Endothelial cell of umbilical vein (primary cell): ENCODE results near the gene ITSN2. TPM values are rescaled to one million over a fixed set of nuclear protein-coding genes. Genes with fewer than 3 reads are reported as not detected.

Experiments
- BruUV-seq: library from RNA; stranded (reverse); fragments of 400-500 nt; replicated peaks from 2 replicates; lab custom pipeline; 2021; lab: Mats Ljungman, UMichigan
- CTCF ChIA-PET: fragments of 300-600, 350-600 bp; sonication (Branson Sonifier 250); formaldehyde crosslinking; loops from one replicate; lab custom pipeline; 2021; ENCODE audit warnings: antibody characterized with exemption, inconsistent platforms; lab: Charles Lee
- POLR2A ChIA-PET: fragments of 300-600, 350-600 bp; sonication (Branson Sonifier 250); formaldehyde crosslinking; loops from one replicate; lab custom pipeline; 2021; ENCODE audit warnings: antibody characterized with exemption, inconsistent platforms; lab: Charles Lee
- DNase-seq: peaks from one replicate; pipeline ENCODE4 v3.0.0-alpha.2; 2011; ENCODE audit warnings: low read depth, low spot score
- FAIRE-seq: peaks from 2 replicates; lab custom pipeline; 2011; peaks lifted over from hg19 to GRCh38; lab: Jason Lieb, UNC
- H2AFZ ChIP-seq: 2 replicates; pipeline ENCODE4 v1.6.0; 2012; ENCODE audit warnings: low read depth, low read length, control low read depth, inconsistent platforms
- H3K27ac ChIP-seq: 2 replicates; pipeline ENCODE4 v1.5.1; 2011; ENCODE audit warnings: low read depth, mild to moderate bottlenecking, control low read depth, low read length, moderate library complexity; ENCODE audit not compliant: insufficient read depth
- H3K27me3 ChIP-seq, 2 experiments: 2 replicates each; pipeline versions ENCODE4 v1.6.0 to v1.6.1; 2011; ENCODE audit warnings: low read length in 2 of 2, mixed read lengths in 1 of 2; ENCODE audit not compliant: control insufficient read depth in 2 of 2, insufficient read depth in 2 of 2
- H3K36me3 ChIP-seq, 2 experiments: 2 replicates in 1 of 2; 3 replicates in 1 of 2; pipeline ENCODE4 v1.5.1; 2011; ENCODE audit warnings: low read length in 2 of 2, mild to moderate bottlenecking in 1 of 2, moderate library complexity in 1 of 2; ENCODE audit not compliant: control insufficient read depth in 2 of 2, insufficient read depth in 2 of 2; ENCODE audit errors: extremely low read depth in 1 of 2
- H3K4me1 ChIP-seq: 3 replicates; pipeline ENCODE4 v1.5.1; 2011; ENCODE audit warnings: mild to moderate bottlenecking, low read length; ENCODE audit not compliant: control insufficient read depth, insufficient read depth; ENCODE audit errors: extremely low read depth
- H3K4me2 ChIP-seq: 2 replicates; pipeline ENCODE4 v1.6.1; 2011; ENCODE audit warnings: low read length, control low read depth, mixed read lengths; ENCODE audit not compliant: insufficient read depth
- H3K4me3 ChIP-seq, 3 experiments: fragments of 200-600 bp in 1 of 3; sonication (generic), shearing (Covaris generic) in 1 of 3; replicated peaks in 1 of 3; 2 replicates each; pipeline ENCODE4 v1.5.1; 2011 to 2016; ENCODE audit warnings: control low read depth in 3 of 3, low read length in 3 of 3, mild to moderate bottlenecking in 2 of 3, inconsistent platforms in 1 of 3, low read depth in 1 of 3, moderate library complexity in 1 of 3; ENCODE audit not compliant: insufficient read depth in 1 of 3
- H3K79me2 ChIP-seq: 2 replicates; pipeline ENCODE4 v1.6.0; 2012; ENCODE audit warnings: low read length, inconsistent platforms; ENCODE audit not compliant: control insufficient read depth, insufficient read depth
- H3K9ac ChIP-seq: replicated peaks from 2 replicates; pipeline ENCODE3; 2011; ENCODE audit warnings: low read length, control low read depth; ENCODE audit not compliant: insufficient read depth; ENCODE audit errors: extremely low read depth
- H3K9me1 ChIP-seq: replicated peaks from 3 replicates; pipeline ENCODE4 v1.6.0; 2011; ENCODE audit warnings: mild to moderate bottlenecking, low read length; ENCODE audit not compliant: control insufficient read depth, insufficient read depth; ENCODE audit errors: extremely low read depth
- H3K9me3 ChIP-seq: replicated peaks from 2 replicates; pipeline ENCODE4 v1.5.1; 2012; ENCODE audit warnings: low read length, inconsistent platforms; ENCODE audit not compliant: control insufficient read depth, insufficient read depth
- H4K20me1 ChIP-seq: replicated peaks from 2 replicates; pipeline ENCODE3; 2011; ENCODE audit warnings: mild to moderate bottlenecking, low read length; ENCODE audit not compliant: control insufficient read depth, insufficient read depth; ENCODE audit errors: extremely low read depth
- CTCF ChIP-seq, 2 donors: IDR thresholded peaks; 1 replicate in 1 of 2; 2 replicates in 1 of 2; pipeline ENCODE4 v1.5.1; 2011; ENCODE audit warnings: low read length in 2 of 2, mild to moderate bottlenecking in 2 of 2, moderate library complexity in 2 of 2, control low read depth in 1 of 2, inconsistent platforms in 1 of 2, low read depth in 1 of 2; ENCODE audit not compliant: insufficient read depth in 1 of 2; ENCODE audit errors: extremely low read depth in 1 of 2
- EZH2 ChIP-seq: IDR thresholded peaks from 2 replicates; pipeline ENCODE4 v1.6.1; 2012; ENCODE audit warnings: borderline replicate concordance, low read depth, mild to moderate bottlenecking, moderate library complexity, low read length, inconsistent platforms; ENCODE audit not compliant: severe bottlenecking
- FOS ChIP-seq: IDR thresholded peaks from 2 replicates; pipeline ENCODE4 v1.6.1; 2011; ENCODE audit warnings: mild to moderate bottlenecking, low read length, moderate library complexity, borderline replicate concordance; ENCODE audit not compliant: insufficient read depth
- GATA2 ChIP-seq: IDR thresholded peaks from 2 replicates; pipeline ENCODE4 v1.7.0; 2011; ENCODE audit warnings: low read depth, mild to moderate bottlenecking, moderate library complexity, mixed read lengths, low read length; ENCODE audit not compliant: insufficient read length, insufficient read depth
- JUN ChIP-seq: IDR thresholded peaks from 2 replicates; pipeline ENCODE4 v1.6.1; 2011; ENCODE audit warnings: borderline replicate concordance, low read depth; ENCODE audit not compliant: insufficient read length, insufficient read depth
- MAX ChIP-seq: IDR thresholded peaks from 2 replicates; pipeline ENCODE4 v1.6.1; 2011; ENCODE audit not compliant: insufficient read depth, insufficient read length
- MYC ChIP-seq: IDR thresholded peaks from one replicate; pipeline ENCODE4 v1.6.1; 2011; ENCODE audit warnings: mild to moderate bottlenecking, low read depth, low read length
- POLR2A ChIP-seq: IDR thresholded peaks from 2 replicates; pipeline ENCODE4 v1.6.1; 2012; ENCODE audit warnings: low read depth, mild to moderate bottlenecking, control low read depth, low read length
- POLR2AphosphoS5 ChIP-seq: IDR thresholded peaks from 2 replicates; pipeline ENCODE4 v1.6.1; 2012; ENCODE audit warnings: low read depth, mild to moderate bottlenecking, control low read depth, low read length, moderate library complexity; ENCODE audit not compliant: insufficient read depth
- dilution Hi-C: fragments of 300-500 bp; cut with MboI; formaldehyde crosslinking; loops from one replicate; pipeline ENCODE4 v1.15.0; 2019; ENCODE audit warnings: low sequenced_read_pairs; ENCODE audit not compliant: extremely low pct_ligation_motif_present
- intact Hi-C: fragments of 100-400 bp; cut with micrococcal nuclease; formaldehyde crosslinking; loops from one replicate; pipeline ENCODE4 v1.10.0; 2022
- polyA plus RNA-seq, 4 experiments: library from polyadenylated mRNA; depleted of rRNA in 3 of 4; stranded (reverse) in 3 of 4; unstranded in 1 of 4; fragments of >200 nt; gene quantifications; 2 replicates each; pipeline versions ENCODE4 v1.2.1 to v1.2.3, GENCODE V29; 2011 to 2012; ENCODE audit warnings: missing spikeins in 1 of 4
- total RNA-seq: library from RNA; stranded (reverse); gene quantifications from 2 replicates; pipeline ENCODE4 v1.2.3, GENCODE V29; 2021

Gene ITSN2
- total and polyA plus RNA-seq, 2 donors (not counting 3 experiments of a cell fraction or from before 2014, with no cell fraction given) = 30.5 to 56.8 TPM

- Histone ChIP-seq H3K27ac (peak overlapping the region; percentile 79), H3K4me2 (peak overlapping the region; percentile 39), H2AFZ (peak overlapping the region; percentile 85), H3K79me2 (peaks cover 35% of the 10 kb centered on the region), H3K9ac (peak overlapping the region; percentile 93), H4K20me1 (peaks cover 2% of the 10 kb centered on the region), H3K27me3 (no peaks in the 10 kb centered on the region), H3K4me1 (peaks cover 30% of the 10 kb centered on the region), H3K36me3 (no peaks in the 10 kb centered on the region), H3K9me3 (no peaks in the 10 kb centered on the region), H3K9me1 (no peaks in the 10 kb centered on the region), H3K4me3 (peak overlapping the region; percentile 81 to 97 (median 90))
- no TSS peak for BruUV-seq
- ChIA-PET POLR2A (no interaction called here), CTCF (interaction anchor here (0.6 kb wide), 1 partner anchor 10 kb away, joined by 3 read pairs; no protein-coding TSS in a partner anchor)
- peak; percentile 24 for FAIRE-seq
- intact Hi-C loops = loop anchor here (10.0 kb wide), 1 partner anchor 436 kb away; the partner anchor contains the start of gene ATAD2B
- TF ChIP-seq MYC (no peak), GATA2 (no peak)
- no peak for DNase-seq
- dilution Hi-C loops = no loop called here
Measured at GRCh38 chr2:24360963-24361330, 611 bp upstream of the ITSN2 start.

- Histone ChIP-seq H2AFZ (peak overlapping the region; percentile 85), H3K4me3 (peak overlapping the region; percentile 81 to 97 (median 90)), H3K27ac (peak overlapping the region; percentile 79), H4K20me1 (peaks cover 2% of the 10 kb centered on the region), H3K79me2 (peaks cover 45% of the 10 kb centered on the region), H3K9ac (peak overlapping the region; percentile 93), H3K27me3 (no peaks in the 10 kb centered on the region), H3K9me1 (no peaks in the 10 kb centered on the region), H3K9me3 (no peaks in the 10 kb centered on the region), H3K36me3 (no peaks in the 10 kb centered on the region), H3K4me1 (peaks cover 23% of the 10 kb centered on the region), H3K4me2 (peak overlapping the region; percentile 94)
- FAIRE-seq (peak; percentile 31), DNase-seq (peak; percentile 44)
- dilution Hi-C loops = no loop called here
- intact Hi-C loops = loop anchor here (5.0 to 10.0 kb wide), 2 partner anchors 112 to 435 kb away; partner anchors contain the start of gene ATAD2B
- BruUV-seq = TSS peak; percentile 48
- ChIA-PET CTCF (interaction anchor here (0.5 to 1.9 kb wide), 6 partner anchors 10 to 283 kb away, joined by 3 to 6 read pairs (median 4); partner anchors contain the start of gene SF3B6), POLR2A (no interaction called here)
- no peak for TF ChIP-seq EZH2
- no peak for TF ChIP-seq POLR2AphosphoS5
- TF ChIP-seq POLR2A = no peak
- no peak for TF ChIP-seq FOS
- no peak for TF ChIP-seq CTCF (IDR thresholded peaks at IDR 0.05; ENCODE audit: extremely low read depth in 1 of 2, insufficient read depth in 1 of 2, low read depth in 1 of 2, low read length in 2 of 2)
- no peak for TF ChIP-seq JUN
- no peak for TF ChIP-seq MYC
- TF ChIP-seq MAX = no peak
- no peak for TF ChIP-seq GATA2
Measured at GRCh38 chr2:24359129-24360049, 947 bp downstream of the ITSN2 start.
